GM21367 (cell line): ENCODE data around the gene EXOSC6.
"Not testable (repeated sequence)": the region's sequence is repeated elsewhere in the genome, so short reads cannot be mapped to it uniquely, and the experiment has no call there.

Experiments
- ATAC-seq: cut with Tn5 transposase; IDR thresholded peaks from one replicate; pipeline ENCODE4 v1.9.1; 2021; ENCODE audit not compliant: unreplicated experiment

EXOSC6 gene

GRCh38 chr16:70200063-70200462, 51.7 kb downstream of the EXOSC6 start:
- not testable (repeated sequence) for ATAC-seq

- not testable (repeated sequence) for ATAC-seq
Observed at GRCh38 chr16:70199170-70199569, 52.6 kb downstream of the EXOSC6 start.

GRCh38 chr16:70198666-70199065, 53.1 kb downstream of the EXOSC6 start:
- ATAC-seq, result not testable (repeated sequence)

- not testable (repeated sequence) for ATAC-seq
Observed at GRCh38 chr16:70198230-70198629, 53.5 kb downstream of the EXOSC6 start.

- ATAC-seq, result not testable (repeated sequence)
Observed at GRCh38 chr16:70197611-70198010, 54.1 kb downstream of the EXOSC6 start.
